HEK293 (cell line): ENCODE results near the gene SLC25A42.

Source experiments
- CTCF ChIA-PET: fragments of 350-600 bp; formaldehyde crosslinking; extraction: SDS; loops from one replicate; lab custom pipeline; 2021; ENCODE audit warnings: antibody characterized with exemption; lab: Yijun Ruan, JAX
- POLR2A ChIA-PET: fragments of 300-600 bp; formaldehyde crosslinking; extraction: SDS; loops from one replicate; lab custom pipeline; 2020; ENCODE audit warnings: antibody characterized with exemption, inconsistent platforms; lab: Yijun Ruan, JAX
- H3K27ac ChIP-seq: fragments of 200-500 bp; sonication (Bioruptor generic); 2 replicates; pipeline ENCODE4 v1.5.1; 2014; ENCODE audit warnings: low read depth, low read length, control low read depth, inconsistent platforms; ENCODE audit errors: extremely low read depth
- H3K36me3 ChIP-seq, 2 experiments: fragments of 200-500 bp in 1 of 2; sonication (Bioruptor generic) in 1 of 2; 1 replicate in 1 of 2; 2 replicates in 1 of 2; pipeline ENCODE4 v1.5.1; 2014 to 2017; ENCODE audit warnings: inconsistent platforms in 2 of 2, low read length in 2 of 2; ENCODE audit not compliant: control insufficient read depth in 2 of 2, insufficient read depth in 1 of 2
- H3K4me1 ChIP-seq: fragments of 200-500 bp; sonication (Bioruptor generic); 2 replicates; pipeline ENCODE4 v1.5.1; 2014; ENCODE audit warnings: mild to moderate bottlenecking, low read length, inconsistent platforms; ENCODE audit not compliant: control insufficient read depth, insufficient read depth
- H3K4me3 ChIP-seq: 2 replicates; pipeline ENCODE4 v1.5.1; 2011; ENCODE audit warnings: low read depth, mild to moderate bottlenecking, control low read depth, low read length, moderate library complexity
- H3K9me3 ChIP-seq: fragments of 200-500 bp; sonication (Bioruptor generic); 2 replicates; pipeline ENCODE4 v1.5.1; 2014; ENCODE audit warnings: low read depth, low read length, inconsistent platforms; ENCODE audit not compliant: control insufficient read depth, insufficient read depth
- BCL11B ChIP-seq: fragments of 450-650 bp; formaldehyde crosslinking; IDR thresholded peaks from 2 replicates; pipeline ENCODE4 v1.5.1; 2016; ENCODE audit warnings: low read depth, missing biosample characterization, missing genetic modification characterization
- KLF1 ChIP-seq: fragments of 450-650 bp; formaldehyde crosslinking; IDR thresholded peaks from 2 replicates; pipeline ENCODE4 v1.5.1; 2016; ENCODE audit warnings: missing biosample characterization, missing genetic modification characterization
- KLF10 ChIP-seq: fragments of 450-650 bp; IDR thresholded peaks from 2 replicates; pipeline ENCODE4 v1.5.1; 2018; ENCODE audit warnings: missing biosample characterization, mild to moderate bottlenecking, missing genetic modification characterization
- KLF7 ChIP-seq: fragments of 450-650 bp; formaldehyde crosslinking; IDR thresholded peaks from 2 replicates; pipeline ENCODE4 v1.5.1; 2016; ENCODE audit warnings: missing biosample characterization, missing genetic modification characterization, borderline replicate concordance
- YY1 ChIP-seq: fragments of 450-650 bp; formaldehyde crosslinking; IDR thresholded peaks from 2 replicates; pipeline ENCODE4 v1.5.1; 2018; ENCODE audit warnings: missing biosample characterization, missing genetic modification characterization
- ZBTB17 ChIP-seq: fragments of 450-650 bp; formaldehyde crosslinking; IDR thresholded peaks from 2 replicates; pipeline ENCODE4 v1.5.1; 2016; ENCODE audit warnings: missing biosample characterization, missing genetic modification characterization
- ZNF175 ChIP-seq: fragments of 450-650 bp; formaldehyde crosslinking; IDR thresholded peaks from 2 replicates; pipeline ENCODE4 v1.5.1; 2016; ENCODE audit warnings: missing biosample characterization, missing genetic modification characterization
- ZNF239 ChIP-seq: fragments of 450-650 bp; formaldehyde crosslinking; IDR thresholded peaks from 2 replicates; pipeline ENCODE4 v1.5.1; 2016; ENCODE audit warnings: missing biosample characterization, missing genetic modification characterization
- ZNF311 ChIP-seq: fragments of 450-650 bp; formaldehyde crosslinking; IDR thresholded peaks from 2 replicates; pipeline ENCODE4 v1.5.1; 2017; ENCODE audit warnings: missing biosample characterization, missing genetic modification characterization, borderline replicate concordance
- ZNF548 ChIP-seq: fragments of 450-650 bp; formaldehyde crosslinking; IDR thresholded peaks from 2 replicates; pipeline ENCODE4 v1.5.1; 2016; ENCODE audit warnings: missing biosample characterization, missing genetic modification characterization
- ZNF560 ChIP-seq: fragments of 450-650 bp; formaldehyde crosslinking; IDR thresholded peaks from 2 replicates; pipeline ENCODE4 v1.5.1; 2017; ENCODE audit warnings: missing biosample characterization, missing genetic modification characterization, borderline replicate concordance
- ZNF623 ChIP-seq: fragments of 450-650 bp; formaldehyde crosslinking; IDR thresholded peaks from 2 replicates; pipeline ENCODE4 v1.5.1; 2016; ENCODE audit warnings: missing biosample characterization, missing genetic modification characterization
- ZNF658 ChIP-seq: fragments of 450-650 bp; formaldehyde crosslinking; IDR thresholded peaks from 2 replicates; pipeline ENCODE4; 2016; ENCODE audit warnings: missing biosample characterization, missing genetic modification characterization
- ZNF670 ChIP-seq: fragments of 450-650 bp; formaldehyde crosslinking; IDR thresholded peaks from 2 replicates; pipeline ENCODE4 v1.5.1; 2016; ENCODE audit warnings: missing biosample characterization, missing genetic modification characterization, low read depth
- ZNF677 ChIP-seq: fragments of 450-650 bp; IDR thresholded peaks from 2 replicates; pipeline ENCODE4 v1.5.0; 2018; ENCODE audit warnings: missing biosample characterization, mild to moderate bottlenecking, missing genetic modification characterization, moderate library complexity
- ZNF76 ChIP-seq: fragments of 450-650 bp; formaldehyde crosslinking; IDR thresholded peaks from 2 replicates; pipeline ENCODE4; 2016; ENCODE audit warnings: low read depth, missing biosample characterization, missing genetic modification characterization, borderline replicate concordance
- TF ChIP-seq, protein P1 (sequence below): fragments of 450-650 bp; formaldehyde crosslinking; IDR thresholded peaks from 2 replicates; pipeline ENCODE4 v1.5.1; 2016; ENCODE audit warnings: missing biosample characterization, missing genetic modification characterization
- TF ChIP-seq, protein P2 (sequence below): fragments of 450-650 bp; formaldehyde crosslinking; conservative IDR thresholded peaks from 2 replicates; pipeline ENCODE4 v1.5.1; 2016; ENCODE audit warnings: low read depth, missing biosample characterization, missing genetic modification characterization
- TF ChIP-seq, protein P3 (sequence below): fragments of 450-650 bp; formaldehyde crosslinking; IDR thresholded peaks from 2 replicates; pipeline ENCODE4 v1.5.1; 2016; ENCODE audit warnings: missing biosample characterization, missing genetic modification characterization

SLC25A42 gene

DNA sequence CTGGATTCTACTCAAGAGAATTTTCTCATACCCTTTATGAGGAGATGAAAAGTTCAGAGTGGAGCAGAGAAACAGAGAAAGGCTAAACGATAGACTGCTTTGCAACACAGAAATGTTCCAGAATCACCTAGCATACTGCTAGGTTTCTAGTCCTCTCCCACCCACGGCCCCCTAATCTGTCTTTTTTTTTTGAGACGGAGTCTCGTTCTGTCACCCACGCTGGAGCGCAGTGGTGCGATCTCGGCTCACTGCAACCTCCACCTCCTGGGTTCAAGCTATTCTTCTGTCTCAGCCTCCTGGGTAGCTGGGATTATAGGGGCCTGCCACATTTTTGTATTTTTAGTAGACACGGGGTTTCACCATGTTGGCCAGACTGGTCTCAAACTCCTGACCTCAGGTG lies 35.3 kb upstream of the SLC25A42 start:
- H3K27ac ChIP-seq, result no peak overlapping the region
- POLR2A ChIA-PET, result no interaction called here
- CTCF ChIA-PET, result no interaction called here
- H3K4me1 ChIP-seq, result no peaks in the 10 kb centered on the region
- H3K4me3 ChIP-seq, result no peak overlapping the region
- no peaks in the 10 kb centered on the region for H3K9me3 ChIP-seq
- TF ChIP-seq KLF7 (tag by site-specific recombination), result no peak
- TF ChIP-seq KLF10 (tag by site-specific recombination), result no peak
- TF ChIP-seq, protein P1, sequence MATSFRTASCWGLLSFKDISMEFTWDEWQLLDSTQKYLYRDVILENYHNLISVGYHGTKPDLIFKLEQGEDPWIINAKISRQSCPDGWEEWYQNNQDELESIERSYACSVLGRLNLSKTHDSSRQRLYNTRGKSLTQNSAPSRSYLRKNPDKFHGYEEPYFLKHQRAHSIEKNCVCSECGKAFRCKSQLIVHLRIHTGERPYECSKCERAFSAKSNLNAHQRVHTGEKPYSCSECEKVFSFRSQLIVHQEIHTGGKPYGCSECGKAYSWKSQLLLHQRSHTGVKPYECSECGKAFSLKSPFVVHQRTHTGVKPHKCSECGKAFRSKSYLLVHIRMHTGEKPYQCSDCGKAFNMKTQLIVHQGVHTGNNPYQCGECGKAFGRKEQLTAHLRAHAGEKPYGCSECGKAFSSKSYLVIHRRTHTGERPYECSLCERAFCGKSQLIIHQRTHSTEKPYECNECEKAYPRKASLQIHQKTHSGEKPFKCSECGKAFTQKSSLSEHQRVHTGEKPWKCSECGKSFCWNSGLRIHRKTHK (tag by site-specific recombination), result no peak
- TF ChIP-seq YY1 (tag by site-specific recombination), result no peak
- no peak for TF ChIP-seq ZNF239
- no peak for TF ChIP-seq ZNF76 (tag by site-specific recombination)
- no peak for TF ChIP-seq KLF1
- TF ChIP-seq ZNF560, result no peak
- no peak for TF ChIP-seq ZNF548
- TF ChIP-seq, protein P2, sequence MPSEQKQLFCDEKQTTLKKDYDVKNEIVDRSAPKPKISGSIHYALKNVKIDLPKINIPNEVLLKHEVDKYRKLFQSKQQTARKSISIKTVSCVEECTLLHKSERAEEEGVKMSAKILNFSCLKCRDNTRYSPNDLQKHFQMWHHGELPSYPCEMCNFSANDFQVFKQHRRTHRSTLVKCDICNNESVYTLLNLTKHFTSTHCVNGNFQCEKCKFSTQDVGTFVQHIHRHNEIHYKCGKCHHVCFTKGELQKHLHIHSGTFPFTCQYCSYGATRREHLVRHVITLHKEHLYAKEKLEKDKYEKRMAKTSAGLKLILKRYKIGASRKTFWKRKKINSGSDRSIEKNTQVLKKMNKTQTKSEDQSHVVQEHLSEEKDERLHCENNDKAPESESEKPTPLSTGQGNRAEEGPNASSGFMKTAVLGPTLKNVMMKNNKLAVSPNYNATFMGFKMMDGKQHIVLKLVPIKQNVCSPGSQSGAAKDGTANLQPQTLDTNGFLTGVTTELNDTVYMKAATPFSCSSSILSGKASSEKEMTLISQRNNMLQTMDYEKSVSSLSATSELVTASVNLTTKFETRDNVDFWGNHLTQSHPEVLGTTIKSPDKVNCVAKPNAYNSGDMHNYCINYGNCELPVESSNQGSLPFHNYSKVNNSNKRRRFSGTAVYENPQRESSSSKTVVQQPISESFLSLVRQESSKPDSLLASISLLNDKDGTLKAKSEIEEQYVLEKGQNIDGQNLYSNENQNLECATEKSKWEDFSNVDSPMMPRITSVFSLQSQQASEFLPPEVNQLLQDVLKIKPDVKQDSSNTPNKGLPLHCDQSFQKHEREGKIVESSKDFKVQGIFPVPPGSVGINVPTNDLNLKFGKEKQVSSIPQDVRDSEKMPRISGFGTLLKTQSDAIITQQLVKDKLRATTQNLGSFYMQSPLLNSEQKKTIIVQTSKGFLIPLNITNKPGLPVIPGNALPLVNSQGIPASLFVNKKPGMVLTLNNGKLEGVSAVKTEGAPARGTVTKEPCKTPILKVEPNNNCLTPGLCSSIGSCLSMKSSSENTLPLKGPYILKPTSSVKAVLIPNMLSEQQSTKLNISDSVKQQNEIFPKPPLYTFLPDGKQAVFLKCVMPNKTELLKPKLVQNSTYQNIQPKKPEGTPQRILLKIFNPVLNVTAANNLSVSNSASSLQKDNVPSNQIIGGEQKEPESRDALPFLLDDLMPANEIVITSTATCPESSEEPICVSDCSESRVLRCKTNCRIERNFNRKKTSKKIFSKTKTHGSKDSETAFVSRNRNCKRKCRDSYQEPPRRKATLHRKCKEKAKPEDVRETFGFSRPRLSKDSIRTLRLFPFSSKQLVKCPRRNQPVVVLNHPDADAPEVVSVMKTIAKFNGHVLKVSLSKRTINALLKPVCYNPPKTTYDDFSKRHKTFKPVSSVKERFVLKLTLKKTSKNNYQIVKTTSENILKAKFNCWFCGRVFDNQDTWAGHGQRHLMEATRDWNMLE (tag by site-specific recombination), result no peak
- no peak for TF ChIP-seq BCL11B (tag by site-specific recombination)
- no peak for TF ChIP-seq ZNF623 (tag by site-specific recombination)
- TF ChIP-seq ZNF311 (tag by site-specific recombination), result no peak
- no peak for TF ChIP-seq ZNF658 (tag by site-specific recombination)
- TF ChIP-seq ZNF677 (tag by site-specific recombination), result no peak
- no peak for TF ChIP-seq ZNF670 (tag by site-specific recombination)
- TF ChIP-seq ZBTB17 (tag by site-specific recombination), result no peak
- no peak for TF ChIP-seq ZNF175 (tag by site-specific recombination)
- TF ChIP-seq, protein P3, sequence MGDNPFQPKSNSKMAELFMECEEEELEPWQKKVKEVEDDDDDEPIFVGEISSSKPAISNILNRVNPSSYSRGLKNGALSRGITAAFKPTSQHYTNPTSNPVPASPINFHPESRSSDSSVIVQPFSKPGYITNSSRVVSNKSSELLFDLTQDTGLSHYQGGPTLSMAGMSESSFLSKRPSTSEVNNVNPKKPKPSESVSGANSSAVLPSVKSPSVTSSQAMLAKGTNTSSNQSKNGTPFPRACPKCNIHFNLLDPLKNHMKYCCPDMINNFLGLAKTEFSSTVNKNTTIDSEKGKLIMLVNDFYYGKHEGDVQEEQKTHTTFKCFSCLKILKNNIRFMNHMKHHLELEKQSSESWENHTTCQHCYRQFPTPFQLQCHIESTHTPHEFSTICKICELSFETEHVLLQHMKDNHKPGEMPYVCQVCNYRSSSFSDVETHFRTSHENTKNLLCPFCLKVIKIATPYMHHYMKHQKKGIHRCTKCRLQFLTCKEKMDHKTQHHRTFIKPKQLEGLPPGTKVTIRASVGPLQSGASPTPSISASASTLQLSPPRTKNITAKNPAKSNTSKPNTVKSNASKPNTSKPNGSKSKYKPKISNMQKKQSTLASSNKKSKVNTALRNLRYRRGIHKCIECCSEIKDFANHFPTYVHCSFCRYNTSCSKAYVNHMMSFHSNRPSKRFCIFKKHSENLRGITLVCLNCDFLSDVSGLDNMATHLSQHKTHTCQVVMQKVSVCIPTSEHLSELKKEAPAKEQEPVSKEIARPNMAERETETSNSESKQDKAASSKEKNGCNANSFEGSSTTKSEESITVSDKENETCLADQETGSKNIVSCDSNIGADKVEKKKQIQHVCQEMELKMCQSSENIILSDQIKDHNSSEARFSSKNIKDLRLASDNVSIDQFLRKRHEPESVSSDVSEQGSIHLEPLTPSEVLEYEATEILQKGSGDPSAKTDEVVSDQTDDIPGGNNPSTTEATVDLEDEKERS (tag by site-specific recombination), result no peak
- H3K36me3 ChIP-seq, result peaks cover 71 to 77% of the 10 kb centered on the region in 2 experiments
